GM21576 (cell line): ENCODE results near the gene NTRK2.

Source experiments
- ATAC-seq: cut with Tn5 transposase; IDR thresholded peaks from one replicate; pipeline ENCODE4 v1.9.1; 2021; ENCODE audit warnings: mild to moderate bottlenecking, moderate library complexity; ENCODE audit not compliant: unreplicated experiment

Gene NTRK2

GRCh38 chr9:84778570-84778969, 109.0 kb downstream of the NTRK2 start:
- ATAC-seq: no peak

DNA sequence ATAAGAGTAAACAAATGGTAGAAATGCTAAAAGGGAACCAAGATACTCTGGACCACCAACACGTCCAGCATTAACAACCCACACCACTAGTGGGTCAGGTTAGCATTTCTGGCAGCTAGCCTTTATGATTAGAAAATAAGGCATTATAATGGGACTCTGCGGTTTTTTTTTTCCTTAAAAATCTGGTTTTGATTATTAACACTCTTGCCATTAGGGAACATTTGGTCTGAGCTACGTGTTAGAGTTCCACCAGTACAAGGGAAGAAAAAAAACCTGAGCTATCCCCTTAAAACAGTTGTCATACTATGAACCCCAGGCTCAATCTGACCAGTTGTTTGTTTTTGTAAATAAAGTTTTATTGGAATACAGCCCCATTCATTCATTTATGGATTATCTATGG, 110.4 kb downstream of the NTRK2 start:
- no peak for ATAC-seq

DNA sequence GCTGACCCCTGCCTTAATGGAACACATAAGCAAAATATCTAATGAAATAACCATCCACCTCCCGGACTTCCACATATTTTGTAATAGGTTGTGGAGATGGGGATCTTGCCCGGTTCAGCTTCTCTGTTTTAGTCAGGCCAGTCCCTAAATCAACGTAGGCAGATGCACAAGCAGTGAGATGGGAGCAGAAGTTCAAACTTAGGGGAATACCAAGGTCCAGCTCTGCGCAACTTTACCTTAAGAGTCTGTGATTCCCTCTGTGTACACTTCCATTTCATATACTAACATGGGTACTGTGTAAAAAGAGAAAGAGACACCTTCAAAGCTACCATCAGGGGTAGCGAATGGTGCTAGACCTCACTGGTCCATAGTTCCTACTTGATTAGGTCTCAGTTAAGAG, 110.9 kb downstream of the NTRK2 start:
- no peak for ATAC-seq

DNA sequence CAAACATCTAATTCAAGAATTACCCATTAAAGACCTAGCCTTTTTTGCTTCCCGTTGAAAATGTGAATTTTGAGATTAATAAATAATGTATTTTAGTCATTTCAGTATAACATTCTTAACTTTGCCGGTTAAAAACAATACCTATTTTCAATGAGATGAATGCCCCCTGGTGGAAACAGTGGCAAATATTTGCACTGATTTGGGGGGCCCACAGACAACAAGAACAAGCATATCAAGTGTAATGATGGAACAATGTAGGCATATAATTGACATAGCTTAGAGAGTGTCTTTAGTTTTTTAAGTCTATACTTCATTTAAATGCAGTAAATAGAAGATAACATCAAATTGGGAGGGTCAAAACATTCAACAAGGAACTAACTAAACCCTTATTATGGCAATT, 111.9 kb downstream of the NTRK2 start:
- no peak for ATAC-seq

- ATAC-seq: no peak
These were observed 112.7 kb downstream of the NTRK2 start for GRCh38 chr9:84781931-84782866.

GRCh38 chr9:84785792-84786547, 116.4 kb downstream of the NTRK2 start:
- no peak for ATAC-seq

GRCh38 chr9:84788803-84789462, 119.4 kb downstream of the NTRK2 start:
- no peak for ATAC-seq

- ATAC-seq: no peak
These were observed 119.9 kb downstream of the NTRK2 start for GRCh38 chr9:84789463-84789830.

DNA sequence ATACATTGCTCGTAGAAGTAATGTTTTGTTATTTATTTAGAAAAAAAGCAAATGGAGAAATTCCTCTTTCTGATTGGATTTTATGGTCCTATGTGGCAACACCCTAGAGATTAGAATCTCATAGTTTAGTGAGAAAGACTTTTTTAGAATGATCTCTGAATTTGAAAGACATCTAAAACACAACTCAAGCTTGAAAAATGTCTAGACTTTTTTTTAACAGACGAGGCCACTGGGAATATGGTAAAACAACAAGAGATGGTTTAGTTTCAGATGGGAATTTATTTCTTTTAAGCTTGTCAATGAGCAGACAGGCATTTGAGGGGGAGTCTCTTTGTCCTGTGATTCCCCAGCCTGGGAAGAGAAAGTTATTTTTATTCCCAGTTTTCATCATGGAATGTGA, 122.1 kb downstream of the NTRK2 start:
- ATAC-seq: no peak

GRCh38 chr9:84793251-84793650, 123.7 kb downstream of the NTRK2 start:
- no peak for ATAC-seq

DNA sequence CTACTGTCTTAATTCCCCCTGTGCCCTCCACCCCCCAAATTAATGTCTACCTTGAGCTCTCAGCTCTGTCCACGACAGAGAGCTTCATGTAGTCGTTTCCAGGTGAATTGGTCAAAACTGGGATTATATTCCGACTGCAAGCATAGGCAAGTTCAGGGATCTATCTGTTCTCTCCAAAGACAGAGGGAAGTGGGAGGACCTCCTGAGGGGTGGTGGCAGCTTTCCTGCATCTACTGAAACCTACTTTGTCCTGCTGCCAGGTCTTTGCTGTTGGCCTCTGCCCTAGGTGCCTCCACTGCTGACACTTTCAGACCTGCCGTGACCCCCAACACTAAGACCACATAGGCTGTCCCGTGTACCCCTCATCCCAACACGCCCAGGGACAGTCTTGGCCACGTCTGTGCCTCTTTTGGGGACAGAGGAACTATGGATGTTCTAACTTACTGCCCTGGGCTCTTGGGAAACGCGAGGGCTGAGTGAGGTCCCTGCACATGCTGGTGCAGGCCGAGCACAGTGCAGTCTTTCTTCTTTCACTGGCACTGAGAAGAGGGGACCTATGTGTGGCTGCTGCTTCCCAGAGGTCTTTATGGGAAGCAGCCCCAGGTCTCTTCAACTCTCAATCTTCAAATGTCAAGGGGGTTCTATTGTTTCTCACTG, 125.6 kb downstream of the NTRK2 start:
- no peak for ATAC-seq

GRCh38 chr9:84796404-84796803, 126.9 kb downstream of the NTRK2 start:
- ATAC-seq: no peak

DNA sequence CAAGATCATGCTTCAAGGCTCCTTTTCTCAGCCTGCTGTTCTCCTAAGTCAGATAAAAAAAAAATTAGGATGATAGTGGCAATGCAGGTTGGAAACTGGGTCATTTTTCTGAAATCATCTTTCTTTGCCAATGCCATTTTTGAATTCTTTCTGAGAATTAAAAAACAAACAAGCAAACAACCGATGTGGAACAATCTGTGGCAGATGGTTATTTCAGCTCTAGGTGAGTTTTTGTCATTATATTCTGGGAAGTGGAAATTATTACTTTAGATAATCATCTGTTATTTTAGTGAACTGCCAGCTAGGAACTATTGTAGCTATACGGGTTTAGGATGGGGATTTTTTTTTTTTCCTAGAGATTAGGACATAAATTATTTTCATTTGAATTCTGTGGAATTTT, 129.7 kb downstream of the NTRK2 start:
- no peak for ATAC-seq

DNA sequence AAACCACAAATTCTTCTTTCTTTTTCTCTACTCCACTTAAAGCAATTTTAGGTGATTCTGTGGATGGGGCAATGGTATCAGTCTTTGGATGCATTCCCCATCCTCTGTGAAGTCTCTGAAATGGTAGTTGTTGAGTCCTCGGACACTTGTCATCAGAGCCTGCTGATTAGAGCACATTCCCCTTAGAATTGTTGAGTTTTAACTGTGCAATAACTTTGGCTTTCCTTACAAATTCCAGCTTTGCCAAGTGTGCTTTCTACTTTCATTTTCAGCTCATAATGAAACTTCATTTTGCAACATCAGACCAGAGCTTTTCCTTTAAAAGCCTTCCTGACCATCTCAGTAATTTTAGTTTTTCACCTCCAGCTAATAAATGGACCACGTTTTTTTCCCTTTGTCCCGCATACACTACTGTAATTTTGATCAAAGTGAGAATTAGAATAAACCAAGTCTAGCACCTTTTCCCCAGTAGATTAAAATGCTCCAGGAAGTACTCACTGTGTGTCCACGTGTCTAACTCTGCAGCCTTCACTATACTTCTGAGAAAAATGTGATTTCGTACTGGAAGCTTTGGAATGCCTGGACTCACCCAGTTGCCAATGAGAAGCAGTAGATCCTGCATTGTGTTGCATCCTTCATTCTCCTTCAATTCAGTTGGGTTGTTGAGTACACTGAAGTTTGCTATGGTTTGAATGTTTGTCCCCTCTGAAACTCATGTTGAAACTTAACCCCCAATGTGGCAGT, 135.6 kb downstream of the NTRK2 start:
- ATAC-seq: no peak

- no peak for ATAC-seq
These were observed 137.9 kb downstream of the NTRK2 start for GRCh38 chr9:84807431-84807830.

- ATAC-seq: no peak
These were observed 138.4 kb downstream of the NTRK2 start for GRCh38 chr9:84807870-84808390.

GRCh38 chr9:84808416-84808815, 138.9 kb downstream of the NTRK2 start:
- ATAC-seq: no peak

GRCh38 chr9:84811072-84811750, 141.7 kb downstream of the NTRK2 start:
- no peak for ATAC-seq

DNA sequence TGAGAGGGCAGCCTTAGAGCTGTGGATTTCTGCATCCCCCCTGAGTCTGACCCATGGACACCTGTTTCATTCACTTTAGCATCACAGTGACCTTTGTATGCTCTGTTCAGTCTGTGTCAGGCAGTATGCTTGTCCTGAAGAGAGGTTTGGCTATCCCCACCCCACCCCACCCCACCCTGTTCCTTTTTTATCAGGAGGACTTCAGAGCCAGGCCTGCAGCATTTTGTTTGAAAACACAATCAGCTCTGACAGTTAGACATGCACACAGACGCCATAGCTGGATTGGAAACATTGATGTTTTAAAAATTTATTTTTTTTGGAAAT, 142.2 kb downstream of the NTRK2 start:
- ATAC-seq: no peak

DNA sequence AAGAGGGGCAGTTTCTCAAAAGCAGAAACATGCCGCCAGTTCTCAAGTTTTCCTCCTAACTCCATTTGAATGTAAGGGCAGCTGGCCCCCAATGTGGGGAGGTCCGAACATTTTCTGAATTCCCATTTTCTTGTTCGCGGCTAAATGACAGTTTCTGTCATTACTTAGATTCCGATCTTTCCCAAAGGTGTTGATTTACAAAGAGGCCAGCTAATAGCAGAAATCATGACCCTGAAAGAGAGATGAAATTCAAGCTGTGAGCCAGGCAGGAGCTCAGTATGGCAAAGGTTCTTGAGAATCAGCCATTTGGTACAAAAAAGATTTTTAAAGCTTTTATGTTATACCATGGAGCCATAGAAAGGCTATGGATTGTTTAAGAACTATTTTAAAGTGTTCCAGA, 142.8 kb downstream of the NTRK2 start:
- no peak for ATAC-seq
